HUES48 (cell line): Measurements from ENCODE around the gene ZNF845.
A peak's percentile ranks its signal among the peaks of the same experiment; 100 is the strongest.
"Not testable (repeated sequence)": the region's sequence is repeated elsewhere in the genome, so short reads cannot be mapped to it uniquely, and the experiment has no call there.

Experiments
- H3K27ac ChIP-seq: one replicate; pipeline ENCODE4 v1.7.0; 2013; ENCODE audit warnings: low read depth, low read length, inconsistent platforms
- H3K27me3 ChIP-seq: 2 replicates; pipeline ENCODE4 v1.6.1; 2013; ENCODE audit warnings: mild to moderate bottlenecking, low read length; ENCODE audit not compliant: control insufficient read depth, insufficient read depth
- H3K36me3 ChIP-seq: 2 replicates; pipeline ENCODE4 v1.6.1; 2013; ENCODE audit warnings: low read length; ENCODE audit not compliant: control insufficient read depth, insufficient read depth
- H3K4me1 ChIP-seq: 2 replicates; pipeline ENCODE4 v1.6.1; 2013; ENCODE audit warnings: mild to moderate bottlenecking, low read length; ENCODE audit not compliant: control insufficient read depth, insufficient read depth
- H3K4me3 ChIP-seq: 2 replicates; pipeline ENCODE4 v1.5.1; 2013; ENCODE audit warnings: mild to moderate bottlenecking, low read depth, low read length
- H3K9ac ChIP-seq: 2 replicates; pipeline ENCODE4 v1.6.1; 2013; ENCODE audit warnings: mild to moderate bottlenecking, low read depth, low read length, moderate library complexity
- H3K9me3 ChIP-seq: 2 replicates; pipeline ENCODE4 v1.6.1; 2013; ENCODE audit warnings: low read length; ENCODE audit not compliant: control insufficient read depth, insufficient read depth

The ZNF845 gene

DNA sequence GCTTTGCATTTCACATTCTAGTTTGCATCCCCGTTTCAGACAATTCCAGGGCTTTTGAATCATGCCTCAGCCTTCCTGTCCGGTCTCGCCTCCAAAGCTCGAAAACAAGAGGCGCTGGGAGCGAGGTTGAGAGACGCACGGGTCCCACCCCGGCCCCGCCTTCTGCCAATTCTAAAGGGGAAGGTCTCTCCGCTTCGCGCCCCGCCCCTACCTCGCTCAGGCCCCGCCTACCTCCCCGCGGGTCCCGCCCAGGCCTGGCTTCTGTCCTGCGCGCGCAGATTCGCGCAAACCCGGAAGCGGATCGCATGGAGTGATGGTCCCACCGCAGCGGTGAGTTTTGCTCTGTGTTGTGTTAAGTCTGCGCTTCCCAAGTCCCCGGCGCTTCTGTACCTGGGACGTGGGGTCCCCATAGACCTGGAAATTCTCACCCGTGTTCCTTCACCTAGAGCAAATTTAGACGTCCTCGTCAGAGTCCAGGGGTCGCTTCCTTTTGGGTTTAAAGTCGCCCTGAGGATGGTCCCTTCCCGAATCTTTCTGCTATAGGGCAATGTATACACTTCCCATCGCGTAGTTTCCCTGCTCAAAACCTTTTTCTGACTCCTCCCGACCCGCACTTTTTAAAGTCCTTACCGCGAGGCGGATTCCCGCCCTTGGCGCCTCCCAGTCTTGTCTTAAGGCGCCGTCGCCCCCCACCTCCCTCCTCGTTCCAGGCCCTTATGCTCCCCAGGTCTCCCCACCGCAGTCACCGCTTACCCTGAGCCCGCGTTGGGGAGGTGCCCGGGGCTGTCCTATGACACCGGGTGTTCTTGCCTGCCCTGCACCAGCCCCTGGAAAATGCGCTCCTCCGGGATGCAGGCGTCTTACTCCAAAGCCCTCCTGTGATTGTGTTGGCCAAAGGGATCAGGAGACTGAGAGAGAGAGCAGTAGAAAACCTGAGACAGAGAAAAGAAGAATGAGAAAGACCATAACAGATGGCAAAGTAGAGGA is at the start of gene ZNF845:
Gene ZNF845, plus strand, starts transcription at position 287 of the 987 bp plus-strand sequence. CDS start 7,559 bp downstream, outside the sequence.
- H3K9ac ChIP-seq = peak within 1 kb of the TSS; percentile 71
- no peaks in the 10 kb centered on the region for H3K27me3 ChIP-seq
- no peaks in the 10 kb centered on the region for H3K4me1 ChIP-seq
- peak within 1 kb of the TSS; percentile 97 for H3K4me3 ChIP-seq
- H3K9me3 ChIP-seq = no peaks in the 10 kb centered on the region; the same call in 1 of the 2 replicates
- peak within 1 kb of the TSS; percentile 88 for H3K27ac ChIP-seq
- H3K36me3 ChIP-seq = no peaks in the 10 kb centered on the region; the same call in 1 of the 2 replicates

- peaks cover 21% of the 10 kb centered on the region for H3K9me3 ChIP-seq
- no peaks in the 10 kb centered on the region for H3K4me1 ChIP-seq
- no peak overlapping the region for H3K9ac ChIP-seq
- no peaks in the 10 kb centered on the region for H3K27me3 ChIP-seq
- H3K27ac ChIP-seq = no peak overlapping the region
- no peak overlapping the region for H3K4me3 ChIP-seq
- H3K36me3 ChIP-seq = no peaks in the 10 kb centered on the region
Measured at GRCh38 chr19:53285087-53285486, 48.5 kb upstream of the ZNF845 start.

GRCh38 chr19:53290758-53291549 is 42.6 kb upstream of the ZNF845 start:
- Histone ChIP-seq H3K9ac (no peak overlapping the region), H3K27ac (no peak overlapping the region), H3K36me3 (no peaks in the 10 kb centered on the region), H3K27me3 (no peaks in the 10 kb centered on the region), H3K9me3 (peaks cover 74% of the 10 kb centered on the region), H3K4me3 (no peak overlapping the region), H3K4me1 (no peaks in the 10 kb centered on the region)

GRCh38 chr19:53294786-53295441 is 38.6 kb upstream of the ZNF845 start:
- no peak overlapping the region for H3K27ac ChIP-seq
- H3K4me1 ChIP-seq = no peaks in the 10 kb centered on the region
- H3K36me3 ChIP-seq = no peaks in the 10 kb centered on the region
- no peak overlapping the region; the same call in 1 of the 2 replicates for H3K4me3 ChIP-seq
- H3K27me3 ChIP-seq = no peaks in the 10 kb centered on the region
- H3K9me3 ChIP-seq = peaks cover 62% of the 10 kb centered on the region
- H3K9ac ChIP-seq = no peak overlapping the region

DNA sequence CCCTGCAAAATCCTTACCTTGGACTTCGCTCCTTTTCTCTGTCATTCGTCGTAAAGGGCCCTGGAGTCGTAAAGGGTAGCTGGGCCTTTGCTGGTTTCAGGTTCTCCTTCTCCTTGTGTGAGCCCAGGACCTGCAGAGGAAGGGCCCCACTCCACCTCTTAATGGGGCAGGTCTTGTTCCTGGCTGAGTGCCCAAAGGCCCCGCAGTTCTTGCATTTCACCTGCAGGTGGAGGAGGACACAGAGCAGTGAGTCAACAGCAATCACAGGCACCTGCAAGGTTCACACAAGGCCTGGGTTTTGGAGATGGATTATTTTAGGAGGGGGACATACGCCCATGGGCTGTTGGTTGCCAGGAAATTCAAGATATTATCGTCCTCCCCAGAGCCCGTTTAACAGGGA is 32.2 kb upstream of the ZNF845 start:
- H3K9me3 ChIP-seq, H3K4me3 ChIP-seq, H3K27ac ChIP-seq, H3K27me3 ChIP-seq, H3K9ac ChIP-seq, H3K36me3 ChIP-seq, H3K4me1 ChIP-seq: not testable (repeated sequence)

GRCh38 chr19:53308339-53308811 is 25.2 kb upstream of the ZNF845 start:
- Histone ChIP-seq H3K4me1 (no peaks in the 10 kb centered on the region), H3K36me3 (no peaks in the 10 kb centered on the region), H3K27ac (no peak overlapping the region), H3K4me3 (peak overlapping the region; percentile 45; the same call in 1 of the 2 replicates), H3K9me3 (0 out of 2 replicates have a peak, but pooled peaks cover 4% of the 10 kb centered on the region), H3K27me3 (peaks cover 15% of the 10 kb centered on the region), H3K9ac (no peak overlapping the region)

GRCh38 chr19:53311044-53311443 is 22.5 kb upstream of the ZNF845 start:
- H3K9me3 ChIP-seq = no peaks in the 10 kb centered on the region
- H3K27me3 ChIP-seq = peaks cover 15% of the 10 kb centered on the region
- no peaks in the 10 kb centered on the region for H3K4me1 ChIP-seq
- H3K4me3 ChIP-seq = no peak overlapping the region
- no peak overlapping the region for H3K9ac ChIP-seq
- no peak overlapping the region for H3K27ac ChIP-seq
- H3K36me3 ChIP-seq = no peaks in the 10 kb centered on the region

- Histone ChIP-seq H3K9me3 (no peaks in the 10 kb centered on the region), H3K27ac (no peak overlapping the region)
Measured at GRCh38 chr19:53311897-53312296, 21.7 kb upstream of the ZNF845 start.

DNA sequence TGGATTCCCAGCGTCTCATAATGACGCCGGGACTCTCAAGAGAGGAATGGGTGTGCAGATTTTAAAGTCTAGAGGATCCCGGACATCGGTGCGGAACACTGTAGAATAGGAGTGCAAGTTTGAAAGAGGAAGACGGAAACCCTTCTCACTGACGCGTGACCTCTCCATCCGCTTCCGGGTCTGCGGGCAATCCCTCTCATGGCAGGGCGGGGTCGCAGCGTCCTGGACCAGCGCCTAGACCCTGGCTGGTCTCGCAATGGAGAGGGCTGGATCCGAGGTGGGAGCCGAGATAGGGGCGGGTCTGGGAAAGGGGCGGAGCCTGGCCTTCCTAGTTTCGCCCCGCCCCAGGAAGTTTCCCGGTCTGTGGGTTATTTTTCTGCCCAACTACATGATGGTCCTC is 4.6 kb upstream of the ZNF845 start:
- Histone ChIP-seq H3K36me3 (no peaks in the 10 kb centered on the region), H3K9me3 (peaks cover 14% of the 10 kb centered on the region), H3K4me3 (no peak overlapping the region)

More at GRCh38 chr19:53311897-53312296, 21.7 kb upstream of the ZNF845 start:
- Histone ChIP-seq H3K4me1 (no peaks in the 10 kb centered on the region), H3K36me3 (no peaks in the 10 kb centered on the region), H3K4me3 (no peak overlapping the region), H3K9ac (no peak overlapping the region), H3K27me3 (peaks cover 15% of the 10 kb centered on the region)

GRCh38 chr19:53332484-53332883 is 1.1 kb upstream of the ZNF845 start:
- Histone ChIP-seq H3K36me3 (no peaks in the 10 kb centered on the region), H3K4me3 (no peak overlapping the region), H3K9ac (no peak overlapping the region), H3K27ac (no peak overlapping the region), H3K27me3 (no peaks in the 10 kb centered on the region), H3K9me3 (no peaks in the 10 kb centered on the region; the same call in 1 of the 2 replicates), H3K4me1 (no peaks in the 10 kb centered on the region)

More for the DNA sequence above, 4.6 kb upstream of the ZNF845 start:
- no peaks in the 10 kb centered on the region for H3K27me3 ChIP-seq
- H3K4me1 ChIP-seq = no peaks in the 10 kb centered on the region
- no peak overlapping the region for H3K27ac ChIP-seq
- H3K9ac ChIP-seq = no peak overlapping the region
